HG03439 (cell line): ENCODE results near the gene ANOS1.

Source experiments
- ATAC-seq: cut with Tn5 transposase; IDR thresholded peaks from one replicate; pipeline ENCODE4 v1.9.1; 2021; ENCODE audit warnings: mild to moderate bottlenecking, moderate library complexity; ENCODE audit not compliant: unreplicated experiment

ANOS1 gene

DNA sequence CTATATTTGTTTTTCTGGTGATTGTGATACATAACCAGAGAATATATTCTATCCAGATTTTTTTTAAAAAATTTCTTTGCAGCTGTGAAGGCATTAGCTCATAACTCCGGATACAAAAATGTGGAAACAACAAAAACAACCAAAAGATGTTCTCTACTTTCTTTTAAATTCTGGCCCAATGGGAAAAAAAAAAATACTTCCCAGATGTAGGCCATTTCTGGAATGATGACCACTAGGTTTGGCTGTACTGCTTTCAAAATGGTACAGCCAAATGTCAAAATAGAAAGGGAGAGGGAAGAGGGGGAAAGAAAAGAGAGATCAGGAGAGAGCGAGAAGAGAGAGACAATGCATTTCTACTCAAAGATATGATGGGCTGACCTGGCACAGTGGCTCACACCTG is 14.6 kb downstream of the ANOS1 start:
- no peak for ATAC-seq

DNA sequence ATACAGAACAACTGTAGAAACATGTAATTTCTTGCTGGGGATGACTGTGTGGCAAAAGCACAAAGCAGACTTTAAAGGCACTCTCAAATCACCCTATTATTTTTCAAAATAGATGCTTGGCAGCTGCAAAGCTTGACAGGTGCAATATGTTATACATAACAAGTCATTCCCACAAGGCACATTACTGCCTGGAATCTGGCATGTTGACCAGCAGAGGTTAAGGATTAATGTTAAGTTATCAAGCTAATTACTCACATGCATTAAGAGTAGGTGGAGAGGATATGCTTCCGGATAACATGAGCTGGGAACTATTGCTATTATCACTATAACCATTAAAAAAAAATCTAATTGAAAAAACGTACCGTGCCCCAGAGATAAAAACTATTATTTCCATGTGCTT is 17.8 kb downstream of the ANOS1 start:
- no peak for ATAC-seq

DNA sequence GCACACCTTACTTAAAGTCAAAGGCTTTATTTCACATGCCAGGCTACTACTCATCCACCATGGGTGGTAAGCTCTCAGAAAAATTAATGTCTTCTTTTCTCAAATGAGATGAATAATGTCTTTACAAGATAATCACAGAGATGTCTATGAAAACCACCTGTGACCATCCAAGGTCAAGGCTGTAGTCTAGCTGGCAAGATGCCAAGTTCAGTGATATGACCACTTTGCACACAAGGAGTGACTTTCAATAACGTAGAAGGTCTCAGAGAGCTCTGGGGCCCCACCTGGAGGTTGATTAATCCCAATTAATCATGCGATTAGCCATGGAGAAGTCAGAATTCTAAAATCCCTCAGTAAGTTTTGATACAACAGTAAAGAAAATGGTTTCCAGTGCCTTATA is 20.5 kb downstream of the ANOS1 start:
- no peak for ATAC-seq

DNA sequence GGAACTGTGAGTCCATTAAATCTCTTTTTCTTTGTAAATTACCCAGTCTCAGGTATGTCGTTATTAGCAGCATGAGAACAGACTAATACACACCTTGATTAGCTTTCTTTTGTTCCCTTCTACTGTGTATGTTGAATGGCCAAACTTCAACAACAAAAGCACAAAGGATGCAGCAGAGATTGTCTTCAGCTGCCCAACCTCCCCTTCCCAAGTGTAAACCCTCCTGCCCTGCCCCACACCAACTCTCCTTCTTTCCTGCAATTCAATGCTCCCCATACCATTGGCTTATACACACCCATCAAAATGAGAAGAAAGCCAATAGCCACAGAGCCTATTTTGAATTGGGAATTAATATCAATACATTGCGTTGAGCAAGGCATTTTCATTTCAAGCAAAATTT is 27.8 kb downstream of the ANOS1 start:
- ATAC-seq, result no peak

DNA sequence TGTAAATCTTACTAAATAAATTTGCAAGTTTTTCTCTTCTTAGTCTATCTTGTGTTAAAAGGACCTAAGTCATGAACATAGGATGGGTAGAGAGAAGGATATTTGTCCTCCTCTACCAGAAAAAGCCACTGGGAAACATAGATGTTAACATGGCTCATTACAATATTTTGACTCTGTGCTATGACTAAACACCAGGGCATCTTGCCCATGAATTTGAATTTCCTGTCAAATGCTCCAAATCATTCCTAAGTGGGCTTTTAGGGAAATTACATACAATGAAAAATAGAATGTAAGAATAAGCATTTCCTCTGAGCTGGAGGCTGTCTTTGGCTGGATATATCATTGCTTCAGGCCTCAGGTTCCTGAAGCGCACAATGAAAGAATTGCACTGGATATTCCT is 39.1 kb downstream of the ANOS1 start:
- no peak for ATAC-seq

DNA sequence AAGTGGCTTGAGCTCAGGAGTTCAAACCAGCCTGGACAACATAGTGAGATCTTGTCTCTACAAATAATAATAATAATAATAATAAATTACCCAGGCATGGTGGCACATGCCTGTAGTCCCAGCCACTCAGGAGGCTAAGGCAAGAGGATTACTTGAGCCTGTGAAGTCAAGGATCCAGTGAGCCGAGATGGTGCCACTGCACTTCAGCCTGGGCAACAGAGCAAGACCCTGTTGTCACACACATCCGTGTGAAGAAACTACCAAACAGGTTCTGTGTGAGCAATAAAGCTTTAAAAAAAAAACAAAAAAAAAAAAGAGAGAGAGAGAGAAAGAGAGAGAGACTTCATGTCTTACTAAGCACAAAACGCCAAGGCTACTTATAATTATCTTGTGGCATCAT is 42.5 kb downstream of the ANOS1 start:
- ATAC-seq, result no peak

DNA sequence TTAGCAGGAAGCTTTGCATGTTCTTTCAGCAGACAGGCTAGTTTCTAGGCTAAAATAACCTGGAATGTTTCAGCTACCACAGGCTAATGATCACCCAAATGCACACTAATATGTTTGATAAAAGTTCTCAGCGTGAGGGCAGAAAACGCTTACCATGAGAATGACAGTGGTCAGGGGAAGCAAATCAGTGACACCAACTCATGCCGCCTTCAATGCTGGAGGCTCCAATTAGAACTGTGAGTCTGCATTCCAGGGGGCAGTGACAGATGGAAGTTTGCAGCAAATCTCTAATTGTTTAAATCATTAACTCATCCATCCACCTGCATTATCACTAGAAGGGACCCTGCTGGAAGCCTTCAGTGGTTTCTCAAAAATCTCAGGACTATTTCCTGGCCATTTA is 43.2 kb downstream of the ANOS1 start:
- ATAC-seq, result no peak

DNA sequence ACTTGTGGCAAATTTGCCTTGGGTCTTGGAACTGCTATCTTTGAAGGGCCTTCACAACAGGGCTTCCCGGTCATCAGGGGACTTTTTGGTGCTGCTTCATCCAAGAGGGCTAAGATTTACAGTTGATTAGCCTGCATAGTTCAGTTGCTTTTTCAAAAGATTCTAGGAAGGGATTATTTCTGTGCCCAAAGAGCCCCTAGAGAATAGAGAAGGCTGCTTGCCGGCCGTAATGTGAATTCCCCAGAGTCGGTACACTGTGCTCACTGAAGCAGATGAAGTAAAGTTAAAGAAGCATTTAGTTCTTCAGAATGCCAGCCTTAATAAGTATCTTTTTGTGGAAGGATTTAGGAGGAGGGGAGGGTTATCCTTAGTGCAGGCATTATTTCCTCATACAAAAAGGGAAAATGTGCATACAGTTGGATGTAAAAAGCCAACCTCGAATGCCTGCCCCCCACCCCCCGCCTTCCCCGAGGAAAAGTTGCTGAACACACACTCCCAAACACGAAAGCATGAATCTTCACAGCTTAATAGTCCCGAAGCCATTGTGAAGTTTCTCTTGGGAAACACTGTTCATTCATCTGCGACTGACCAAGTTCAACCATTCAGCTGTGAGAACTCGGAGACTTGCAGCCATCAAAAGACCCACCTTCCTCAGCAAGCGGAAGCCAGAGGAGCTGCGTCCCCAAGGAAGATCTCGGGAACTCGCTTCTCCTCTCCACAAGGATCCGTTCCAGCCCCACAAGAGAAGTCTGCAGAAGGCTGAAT is 47.6 kb downstream of the ANOS1 start:
- ATAC-seq, result no peak

DNA sequence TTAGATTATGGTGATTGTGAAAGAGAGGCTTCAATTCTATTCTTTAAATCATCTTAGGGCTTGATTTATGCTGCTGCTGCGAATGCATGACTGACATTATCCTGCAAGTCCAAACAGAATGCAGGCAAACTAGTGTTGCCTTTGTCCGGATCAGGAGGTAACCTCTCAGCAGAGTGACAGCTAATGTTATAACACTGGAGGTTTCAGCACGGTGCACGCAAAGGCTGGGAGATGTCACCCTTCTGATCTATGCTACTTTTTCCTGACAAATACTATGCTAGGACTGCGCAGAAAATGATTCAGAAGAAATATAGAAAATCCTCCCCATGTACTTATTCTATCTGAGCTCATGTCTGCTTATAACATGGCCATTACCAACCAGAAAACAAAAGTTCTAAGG is 48.2 kb downstream of the ANOS1 start:
- ATAC-seq, result no peak

DNA sequence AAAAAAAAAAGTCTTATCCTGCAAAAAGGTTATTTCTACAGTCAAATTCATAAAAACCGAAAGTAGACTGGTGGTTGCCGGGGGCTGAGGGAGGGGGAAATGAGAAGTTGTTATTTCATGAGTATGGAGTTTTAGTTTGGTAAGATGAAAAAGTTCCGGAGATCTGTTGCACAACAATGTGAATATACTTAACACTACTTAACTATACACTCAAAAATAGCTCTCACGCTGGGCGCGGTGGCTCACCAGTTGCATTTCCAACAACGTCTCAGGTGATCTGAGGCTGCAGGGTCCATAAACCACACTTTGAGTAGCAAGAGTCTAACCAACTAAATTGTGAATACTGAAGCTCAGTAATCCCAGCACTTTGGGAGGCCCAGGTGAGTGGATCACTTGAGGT is 52.4 kb downstream of the ANOS1 start:
- ATAC-seq, result no peak

DNA sequence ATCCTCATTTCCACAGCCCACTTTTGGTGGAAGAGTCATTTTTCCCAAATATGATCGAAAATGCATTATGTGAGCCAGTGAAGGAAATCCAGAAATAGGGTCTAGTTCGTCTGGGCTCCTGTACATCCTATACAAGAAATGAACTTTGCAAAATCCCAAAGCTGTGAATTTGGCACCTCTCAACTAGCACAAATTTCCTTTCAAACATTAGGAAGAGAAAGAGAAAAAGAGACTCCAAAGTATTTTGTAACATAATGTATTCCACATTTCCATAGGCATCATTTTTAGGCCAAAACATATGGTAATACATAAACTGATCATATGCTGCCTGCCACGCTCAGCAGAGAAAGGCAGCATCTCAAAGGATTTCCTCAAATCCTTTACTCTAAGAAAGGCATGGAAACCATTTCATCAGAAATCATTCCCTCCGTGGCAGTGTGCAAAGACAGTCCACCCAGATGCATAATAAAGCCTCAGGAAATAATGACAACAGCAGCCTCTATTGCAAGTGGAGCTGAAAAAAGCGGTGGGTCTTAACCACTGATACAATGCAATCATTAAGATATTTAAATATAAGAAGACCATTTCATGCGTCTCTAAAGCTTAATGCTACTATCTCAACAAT is 56.8 kb downstream of the ANOS1 start:
- ATAC-seq, result no peak

DNA sequence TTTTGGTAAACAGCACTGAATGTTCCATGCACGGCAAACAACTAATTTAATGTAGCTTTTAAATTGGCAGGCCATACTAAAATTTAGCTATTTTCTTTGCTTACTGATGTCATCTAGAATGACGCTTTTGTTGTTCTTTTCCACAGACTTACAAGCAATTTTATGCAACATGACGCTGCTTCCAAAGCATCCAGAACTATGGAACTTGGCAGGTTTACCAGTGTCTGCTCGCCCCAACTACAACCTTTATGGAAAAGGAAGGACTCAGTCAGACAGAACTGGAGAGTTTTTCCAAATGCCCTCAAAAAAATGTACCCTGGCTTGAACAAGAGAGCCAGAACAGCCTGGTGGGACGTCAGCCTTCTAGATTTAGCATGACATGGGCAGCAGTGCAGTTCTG is 58.7 kb downstream of the ANOS1 start:
- ATAC-seq, result no peak

DNA sequence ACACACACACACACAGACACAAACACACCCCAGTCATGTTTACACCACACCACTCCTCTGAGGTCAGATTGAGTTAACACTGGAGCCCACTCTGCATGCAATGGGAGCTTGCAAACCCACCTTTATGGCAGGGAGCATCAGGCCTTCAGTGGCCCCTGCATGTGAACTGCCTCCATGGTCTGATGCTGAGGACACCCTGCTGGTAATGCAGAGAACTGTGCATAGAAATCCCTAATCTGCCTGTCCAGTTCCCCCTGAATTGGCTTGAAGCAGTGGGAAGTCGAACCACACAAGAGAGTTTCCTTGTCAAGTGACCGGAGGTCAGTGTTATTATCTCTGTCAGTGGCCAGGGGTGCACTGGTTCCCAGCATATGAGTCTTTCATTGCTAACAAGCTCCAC is 59.8 kb downstream of the ANOS1 start:
- no peak for ATAC-seq

DNA sequence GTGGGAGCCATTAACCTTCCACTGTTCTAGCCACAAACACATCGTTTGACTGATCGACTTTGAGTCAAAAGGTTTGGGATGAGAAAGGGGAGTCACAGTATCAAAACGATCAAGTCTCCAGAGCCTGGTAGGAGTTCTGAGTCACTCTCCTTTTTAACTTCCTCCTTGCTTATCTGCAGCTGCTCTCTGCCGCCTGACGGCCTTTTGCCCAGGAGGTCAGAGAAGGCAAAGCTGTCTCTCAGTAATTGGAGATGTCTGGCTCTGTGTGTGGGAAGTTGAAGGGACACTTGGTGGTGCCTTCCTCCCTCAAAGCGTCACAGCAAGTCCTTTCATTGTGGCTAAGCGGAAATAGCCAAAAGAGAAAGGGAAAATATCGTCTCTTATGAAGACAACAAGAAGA is 63.1 kb downstream of the ANOS1 start:
- no peak for ATAC-seq

DNA sequence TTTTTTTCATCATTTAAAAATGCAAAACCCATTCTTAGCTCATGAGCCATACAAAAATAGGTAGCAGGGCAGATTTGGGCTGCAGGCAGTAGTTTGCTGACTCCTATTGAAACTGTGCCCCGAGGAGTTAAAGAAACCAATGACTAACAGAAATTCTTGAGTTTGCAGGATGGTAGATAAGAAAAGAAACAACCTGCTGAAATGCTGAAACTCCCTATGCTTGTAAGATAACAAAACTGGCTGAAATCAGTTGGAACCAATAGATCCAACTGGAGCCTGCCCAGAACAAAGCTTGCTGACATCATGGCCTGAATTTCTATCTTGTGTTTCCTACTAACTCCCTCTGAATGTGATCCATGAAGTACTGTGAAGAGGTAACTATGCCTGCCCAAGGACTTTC is 68.6 kb downstream of the ANOS1 start:
- ATAC-seq, result no peak

DNA sequence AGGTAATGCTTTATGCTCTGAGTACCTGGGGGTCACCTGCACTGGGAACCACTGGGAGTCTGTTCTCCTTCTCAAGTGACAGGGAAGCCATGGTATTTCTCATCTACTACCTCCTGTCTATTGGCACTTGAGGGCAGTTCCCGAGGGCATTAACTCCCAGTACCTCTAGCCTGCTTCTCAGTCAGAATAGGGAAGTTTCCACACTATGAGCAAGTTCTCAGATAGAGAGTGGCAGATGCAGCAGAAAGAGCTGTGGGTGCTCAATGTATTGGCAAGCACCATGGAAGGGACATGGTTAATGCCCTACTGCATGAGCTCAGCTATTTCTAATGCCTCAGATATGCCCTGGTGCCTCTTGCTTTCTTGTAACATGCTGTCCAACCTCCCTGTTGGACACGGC is 74.1 kb downstream of the ANOS1 start:
- no peak for ATAC-seq

DNA sequence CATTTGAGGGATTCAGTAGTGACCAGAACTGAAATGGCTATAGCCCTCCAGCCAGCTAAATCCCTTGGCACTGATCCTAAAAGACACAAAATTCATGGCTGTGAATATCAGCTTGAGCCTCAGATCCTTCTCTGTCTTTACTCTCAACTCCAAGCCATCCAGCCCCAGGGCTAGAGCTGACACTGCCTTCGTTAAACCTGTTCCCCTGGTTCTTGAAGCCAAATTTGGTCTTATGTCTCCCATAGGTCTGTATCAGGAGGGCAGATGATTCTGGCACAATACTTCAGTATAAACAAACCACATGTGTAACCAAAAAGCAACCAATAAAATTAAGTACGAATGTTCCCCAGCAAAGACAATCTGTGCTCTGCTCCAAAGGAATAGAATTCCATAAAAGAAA is 78.0 kb downstream of the ANOS1 start:
- no peak for ATAC-seq

DNA sequence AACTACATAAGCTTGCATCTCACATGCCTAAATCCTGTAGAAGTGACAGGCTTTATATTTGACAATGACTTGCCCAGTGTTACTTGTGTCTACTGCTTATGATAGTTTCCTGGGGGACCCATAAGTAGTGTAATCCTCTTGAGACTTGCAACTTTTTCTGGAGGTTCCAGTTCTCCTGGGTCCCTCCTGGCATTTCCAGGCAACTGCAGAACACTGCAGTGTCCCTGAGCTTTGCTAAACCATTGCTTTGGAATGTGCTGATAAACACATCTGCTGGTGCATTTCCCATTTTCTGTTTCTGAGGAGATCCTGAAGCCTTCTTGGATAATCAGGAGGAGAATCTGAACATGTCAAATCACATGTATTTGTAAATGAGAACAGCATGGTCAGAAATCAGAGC is 82.0 kb downstream of the ANOS1 start:
- no peak for ATAC-seq

DNA sequence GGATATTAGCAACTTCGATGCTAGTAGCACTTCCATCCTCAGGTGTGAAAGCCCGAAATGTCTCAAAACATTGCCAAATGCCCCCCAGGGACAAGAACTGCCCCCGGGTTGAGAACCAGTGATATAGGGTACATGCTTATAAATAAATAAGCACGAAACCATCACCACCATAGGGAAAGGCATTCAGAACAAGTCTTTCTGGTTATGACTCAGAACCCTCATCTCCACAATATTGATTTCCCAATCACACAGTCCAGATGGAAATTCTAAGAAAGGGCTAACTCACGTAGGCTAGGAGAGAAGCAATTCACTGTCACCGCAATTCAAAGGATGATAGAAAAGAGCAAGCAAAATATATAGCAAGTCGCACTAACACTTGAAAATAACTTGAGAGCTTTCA is 84.8 kb downstream of the ANOS1 start:
- ATAC-seq, result no peak

DNA sequence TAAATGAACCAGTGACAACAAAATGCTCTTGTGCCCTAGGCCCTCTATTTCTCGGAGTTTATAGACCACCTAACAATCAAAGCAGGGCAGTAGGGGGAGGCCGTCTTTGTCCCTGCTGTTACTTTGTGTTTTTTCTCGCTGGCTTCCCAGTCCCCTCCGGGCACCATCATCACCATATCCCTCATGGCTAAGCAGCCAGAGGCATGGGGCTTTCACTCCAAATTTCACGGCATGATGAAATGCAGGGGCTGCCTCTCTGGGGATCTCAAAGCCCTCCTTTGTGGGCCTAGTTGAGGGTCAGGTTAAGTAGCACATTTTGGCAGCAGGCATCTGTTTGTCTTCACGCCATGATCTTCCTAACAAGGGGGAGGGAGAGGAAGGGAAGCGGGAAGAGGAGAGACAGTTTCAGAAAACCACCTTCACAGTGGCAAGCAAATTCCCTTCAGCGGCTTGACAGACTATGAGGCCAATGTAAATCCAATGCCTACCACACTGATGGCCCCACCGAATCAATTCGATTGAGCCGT is 91.9 kb downstream of the ANOS1 start:
- no peak for ATAC-seq

DNA sequence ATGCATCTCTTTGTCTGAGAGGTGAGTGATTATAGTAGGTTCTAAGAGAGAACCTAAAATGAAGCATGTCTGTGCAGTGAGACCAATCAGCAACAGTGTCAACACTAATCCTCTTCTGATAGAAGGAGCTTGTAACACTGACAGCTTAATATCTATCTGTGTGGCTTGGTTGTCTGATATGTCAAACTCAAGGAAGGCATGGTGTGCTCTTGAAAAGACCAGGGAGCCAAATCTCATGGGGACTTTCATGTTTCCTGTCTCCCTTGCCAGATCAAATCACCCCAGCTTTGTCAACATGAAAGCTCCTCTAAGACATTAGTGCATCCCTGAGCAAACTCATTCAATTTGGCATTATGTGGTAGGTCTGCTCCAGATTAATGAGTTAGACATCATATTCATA is 95.4 kb downstream of the ANOS1 start:
- no peak for ATAC-seq

DNA sequence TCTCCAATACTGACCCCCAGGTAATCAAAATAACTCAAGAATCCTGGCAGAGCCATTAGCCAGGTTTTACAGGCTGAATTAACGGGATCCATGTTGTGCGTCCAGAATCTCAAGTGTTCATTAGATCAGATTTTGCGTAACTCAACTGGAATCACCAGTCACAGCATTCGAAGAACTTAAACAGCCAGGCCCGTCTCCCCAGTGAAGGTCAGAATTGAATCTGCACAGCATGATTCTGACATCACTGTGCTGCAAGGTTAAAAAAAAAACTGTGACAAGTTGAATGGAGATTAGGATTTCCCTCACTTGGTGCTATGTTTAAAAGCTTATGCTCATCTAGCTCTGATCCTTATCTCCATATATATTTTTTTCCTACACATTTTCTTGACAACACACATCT is 96.1 kb downstream of the ANOS1 start:
- ATAC-seq, result no peak

DNA sequence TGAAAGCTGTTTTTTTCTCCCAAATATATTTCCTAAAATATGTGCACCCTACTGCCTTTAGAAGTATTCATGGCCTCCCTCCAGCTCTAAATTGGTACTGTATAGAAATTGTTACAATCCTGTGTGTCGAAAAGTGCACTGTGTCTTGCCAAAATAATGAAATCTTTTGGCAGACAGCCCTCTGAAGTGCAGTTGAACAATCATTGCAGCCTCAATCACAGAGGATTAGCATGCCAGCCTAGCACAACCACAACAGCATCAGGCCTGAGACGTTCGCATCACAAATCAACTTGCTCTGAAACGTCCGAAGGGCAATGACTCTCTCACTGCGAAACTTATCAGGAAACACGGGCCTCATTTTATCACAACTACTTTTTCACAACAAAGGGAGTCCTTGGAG is 99.0 kb downstream of the ANOS1 start:
- no peak for ATAC-seq
